GM12878 (cell line): Measurements from ENCODE around the gene LRRTM1. TPM values are rescaled to one million over a fixed set of nuclear protein-coding genes. Genes with fewer than 3 reads are reported as not detected.

Experiments
- ATAC-seq: fragments of 200-7000 bp; cut with Tn5 transposase; 3 replicates; pipeline ENCODE4 v1.9.1; 2020; ENCODE audit warnings: mild to moderate bottlenecking, moderate library complexity
- BruUV-seq: library from RNA; stranded (reverse); fragments of 400-500 nt; replicated peaks from 2 replicates; lab custom pipeline; 2021; lab: Mats Ljungman, UMichigan
- CTCF ChIA-PET: fragments of 300-600 bp; sonication (Branson Sonifier 250); formaldehyde crosslinking; extraction: SDS; loops from one replicate; lab custom pipeline; 2021; ENCODE audit warnings: inconsistent platforms; lab: Yijun Ruan, JAX
- POLR2A ChIA-PET: fragments of 350-600 bp; formaldehyde crosslinking; extraction: SDS; loops from one replicate; lab custom pipeline; 2021; ENCODE audit warnings: inconsistent platforms; lab: Charles Lee
- RAD21 ChIA-PET: fragments of 300-600 bp; sonication (Branson Sonifier 250); formaldehyde crosslinking; loops from one replicate; lab custom pipeline; 2023; ENCODE audit warnings: antibody characterized with exemption; ENCODE audit not compliant: unreplicated experiment; lab: Charles Lee
- SMC1A ChIA-PET: fragments of 300-600 bp; sonication (Branson Sonifier 250); formaldehyde crosslinking; loops from one replicate; lab custom pipeline; 2023; ENCODE audit not compliant: unreplicated experiment, uncharacterized antibody; lab: Charles Lee
- DNase-seq: peaks from one replicate; pipeline ENCODE4 v3.0.0-alpha.2; 2011; ENCODE audit warnings: low read depth, low spot score
- FAIRE-seq: peaks from 3 replicates; lab custom pipeline; 2011; peaks lifted over from hg19 to GRCh38; lab: Jason Lieb, UNC
- H2AFZ ChIP-seq: 2 replicates; pipeline ENCODE4 v1.6.0; 2011; ENCODE audit warnings: low read depth, low read length, control low read depth; ENCODE audit not compliant: control insufficient read depth
- H3K27ac ChIP-seq: 2 replicates; pipeline ENCODE4 v1.5.1; 2011; ENCODE audit warnings: control low read depth; ENCODE audit not compliant: control insufficient read depth, insufficient read depth
- H3K27me3 ChIP-seq, 2 experiments: replicated peaks in 1 of 2; 2 replicates each; pipeline versions ENCODE4 v1.6.0 to v1.6.1; 2011; ENCODE audit warnings: low read length in 1 of 2; ENCODE audit not compliant: control insufficient read depth in 2 of 2, insufficient read depth in 2 of 2
- H3K36me3 ChIP-seq, 2 experiments: 2 replicates each; pipeline ENCODE4 v1.5.1; 2011; ENCODE audit warnings: low read length in 1 of 2; ENCODE audit not compliant: control insufficient read depth in 2 of 2, insufficient read depth in 2 of 2
- H3K4me1 ChIP-seq: 2 replicates; pipeline ENCODE4 v1.6.1; 2011; ENCODE audit warnings: mild to moderate bottlenecking, low read length, moderate library complexity, mixed read lengths; ENCODE audit not compliant: control insufficient read depth, insufficient read depth
- H3K4me2 ChIP-seq: 2 replicates; pipeline ENCODE4 v1.6.0; 2011; ENCODE audit warnings: control low read depth; ENCODE audit not compliant: control insufficient read depth, insufficient read depth
- H3K4me3 ChIP-seq: fragments of 200-600 bp; sonication (generic); 2 replicates; pipeline ENCODE4 v1.5.1; 2016
- H3K79me2 ChIP-seq: 2 replicates; pipeline ENCODE4 v1.6.0; 2011; ENCODE audit warnings: low read length; ENCODE audit not compliant: control insufficient read depth, insufficient read depth
- H3K9ac ChIP-seq: 2 replicates; pipeline ENCODE4 v1.8.0; 2011; ENCODE audit warnings: low read length, control low read depth, mixed read lengths; ENCODE audit not compliant: control insufficient read depth, insufficient read depth
- H3K9me3 ChIP-seq: replicated peaks from 3 replicates; pipeline ENCODE4 v1.5.1; 2011; ENCODE audit warnings: mild to moderate bottlenecking, low read length; ENCODE audit not compliant: control insufficient read depth, insufficient read depth
- H4K20me1 ChIP-seq: 2 replicates; pipeline ENCODE4 v1.6.0; 2011; ENCODE audit not compliant: control insufficient read depth, insufficient read depth
- ATF7 ChIP-seq: fragments of 450-650 bp; IDR thresholded peaks from 2 replicates; pipeline ENCODE4 v1.6.1; 2016; ENCODE audit warnings: low read depth, mild to moderate bottlenecking
- BRCA1 ChIP-seq: IDR thresholded peaks from 2 replicates; pipeline ENCODE4 v1.6.1; 2011; ENCODE audit warnings: low read depth, low read length, improper control_type of control experiment
- CBX5 ChIP-seq: sonication (generic); IDR thresholded peaks from 2 replicates; pipeline ENCODE4 v1.6.1; 2016; ENCODE audit warnings: low read depth, moderate library complexity, mild to moderate bottlenecking, inconsistent platforms
- KAT2A ChIP-seq: conservative IDR thresholded peaks from 2 replicates; pipeline ENCODE4 v1.6.1; 2011; ENCODE audit warnings: low read depth, low read length; ENCODE audit not compliant: control insufficient read depth
- MEF2B ChIP-seq: fragments of 450-650 bp; IDR thresholded peaks from 2 replicates; pipeline ENCODE4 v1.6.1; 2018; ENCODE audit warnings: mild to moderate bottlenecking, moderate library complexity; ENCODE audit not compliant: partially characterized antibody, poor library complexity, severe bottlenecking
- NR2F1 ChIP-seq: fragments of 450-650 bp; conservative IDR thresholded peaks from 2 replicates; pipeline ENCODE4 v1.6.1; 2017; ENCODE audit warnings: mild to moderate bottlenecking
- PML ChIP-seq: IDR thresholded peaks from 2 replicates; pipeline ENCODE4 v1.6.1; 2012; ENCODE audit warnings: low read length, inconsistent platforms
- RELA ChIP-seq: fragments of 450-650 bp; IDR thresholded peaks from 2 replicates; pipeline ENCODE4 v1.8.0; 2014; ENCODE audit warnings: borderline replicate concordance; ENCODE audit not compliant: partially characterized antibody
- RUNX3 ChIP-seq: IDR thresholded peaks from 2 replicates; pipeline ENCODE4 v1.6.1; 2012; ENCODE audit warnings: low read length, inconsistent platforms
- SIX5 ChIP-seq: IDR thresholded peaks from 2 replicates; pipeline ENCODE4 v1.6.1; 2011; ENCODE audit warnings: mild to moderate bottlenecking, low read depth, low read length, moderate library complexity; ENCODE audit not compliant: severe bottlenecking
- SMC3 ChIP-seq: IDR thresholded peaks from 2 replicates; pipeline ENCODE4 v1.6.1; 2011; ENCODE audit warnings: low read length, improper control_type of control experiment, borderline replicate concordance
- TBL1XR1 ChIP-seq: IDR thresholded peaks from 2 replicates; pipeline ENCODE4 v1.6.1; 2012; ENCODE audit warnings: low read depth, low read length, improper control_type of control experiment
- TCF12 ChIP-seq: IDR thresholded peaks from 2 replicates; pipeline ENCODE4 v1.6.1; 2011; ENCODE audit warnings: low read depth, mild to moderate bottlenecking, low read length
- ZBTB4 ChIP-seq: fragments of 450-650 bp; formaldehyde crosslinking; IDR thresholded peaks from 2 replicates; pipeline ENCODE4 v1.4.0; 2022; ENCODE audit warnings: mild to moderate bottlenecking, moderate library complexity
- ZNF24 ChIP-seq: fragments of 450-650 bp; IDR thresholded peaks from 2 replicates; pipeline ENCODE4 v1.6.1; 2017; ENCODE audit warnings: antibody characterized with exemption, mild to moderate bottlenecking
- in situ Hi-C: fragments of 300-500 bp; cut with MboI; formaldehyde crosslinking; loops from 9 replicates; pipeline ENCODE4 v1.14.3; 2018; ENCODE audit warnings: mixed read lengths
- intact Hi-C: fragments of 100-400 bp; cut with micrococcal nuclease; formaldehyde crosslinking; loops from one replicate; pipeline ENCODE4 v1.14.2; 2022; ENCODE audit not compliant: unreplicated experiment
- polyA plus RNA-seq, 11 experiments: library from polyadenylated mRNA; depleted of rRNA in 4 of 11; unstranded in 6 of 11; stranded (reverse) in 5 of 11; fragments of >200 nt; fragmentation: Nextera tagmentation in 4 of 11; fragmentation: Illumina TruSeq in 1 of 11; extraction: Ambion mirVana in 4 of 11; extraction: Trizol in 1 of 11; gene quantifications; 1 replicate in 1 of 11; 2 replicates in 10 of 11; pipeline versions ENCODE4 v1.2.1 to v1.2.3, GENCODE V29; 2011 to 2016; ENCODE audit warnings: inconsistent platforms in 2 of 11, missing spikeins in 2 of 11, low read depth in 1 of 11
- total RNA-seq, 4 experiments: library from RNA; depleted of rRNA in 3 of 4; stranded (reverse); fragments of >200 nt in 3 of 4; fragmentation: Illumina TruSeq in 1 of 4; extraction: Trizol in 1 of 4; gene quantifications; 2 replicates each; pipeline versions ENCODE4 v1.2.1 to v1.2.3, GENCODE V29; 2013 to 2021
- TF ChIP-seq, protein P1 (sequence below): fragments of 450-650 bp; IDR thresholded peaks from 2 replicates; pipeline ENCODE4 v1.6.1; 2017; ENCODE audit warnings: mild to moderate bottlenecking, moderate library complexity

Gene LRRTM1
- total and polyA plus RNA-seq, 10 of the 15 experiments (the other 5 are each of a cell fraction or from before 2014, with no cell fraction given) = not detected

- no peaks in the 10 kb centered on the region for H4K20me1 ChIP-seq
- no peak overlapping the region for H3K4me3 ChIP-seq
- ATAC-seq (no peak), DNase-seq (no peak), FAIRE-seq (no peak)
- POLR2A ChIA-PET = no interaction called here
- H3K9me3 ChIP-seq = no peaks in the 10 kb centered on the region
- in situ Hi-C loops (no loop called here), intact Hi-C loops (no loop called here)
- no peak overlapping the region for H3K9ac ChIP-seq
- H3K4me1 ChIP-seq = no peaks in the 10 kb centered on the region
- H3K27ac ChIP-seq = no peak overlapping the region
- SMC1A ChIA-PET = interaction anchor here (0.7 to 2.3 kb wide), 6 partner anchors 10 to 150 kb away, joined by 3 to 12 read pairs (median 4); no protein-coding TSS in a partner anchor
- no peak overlapping the region for H2AFZ ChIP-seq
- no peaks in the 10 kb centered on the region for H3K79me2 ChIP-seq
- H3K36me3 ChIP-seq = no peaks in the 10 kb centered on the region
- H3K27me3 ChIP-seq = no peaks in the 10 kb centered on the region
- RAD21 ChIA-PET = no interaction called here
- H3K4me2 ChIP-seq = no peak overlapping the region
- BruUV-seq = no TSS peak
- CTCF ChIA-PET = interaction anchor here (0.9 to 2.1 kb wide), 6 partner anchors 10 to 150 kb away, joined by 3 to 14 read pairs (median 4); no protein-coding TSS in a partner anchor
- TF ChIP-seq MEF2B (no peak), BRCA1 (no peak), CBX5 (no peak), KAT2A (no peak), ZNF24 (no peak), SIX5 (no peak), PML (no peak), TCF12 (no peak), RUNX3 (no peak), SMC3 (no peak), RELA (no peak), NR2F1 (no peak), ZBTB4 (no peak), TBL1XR1 (no peak), ATF7 (no peak)
- TF ChIP-seq, protein P1, sequence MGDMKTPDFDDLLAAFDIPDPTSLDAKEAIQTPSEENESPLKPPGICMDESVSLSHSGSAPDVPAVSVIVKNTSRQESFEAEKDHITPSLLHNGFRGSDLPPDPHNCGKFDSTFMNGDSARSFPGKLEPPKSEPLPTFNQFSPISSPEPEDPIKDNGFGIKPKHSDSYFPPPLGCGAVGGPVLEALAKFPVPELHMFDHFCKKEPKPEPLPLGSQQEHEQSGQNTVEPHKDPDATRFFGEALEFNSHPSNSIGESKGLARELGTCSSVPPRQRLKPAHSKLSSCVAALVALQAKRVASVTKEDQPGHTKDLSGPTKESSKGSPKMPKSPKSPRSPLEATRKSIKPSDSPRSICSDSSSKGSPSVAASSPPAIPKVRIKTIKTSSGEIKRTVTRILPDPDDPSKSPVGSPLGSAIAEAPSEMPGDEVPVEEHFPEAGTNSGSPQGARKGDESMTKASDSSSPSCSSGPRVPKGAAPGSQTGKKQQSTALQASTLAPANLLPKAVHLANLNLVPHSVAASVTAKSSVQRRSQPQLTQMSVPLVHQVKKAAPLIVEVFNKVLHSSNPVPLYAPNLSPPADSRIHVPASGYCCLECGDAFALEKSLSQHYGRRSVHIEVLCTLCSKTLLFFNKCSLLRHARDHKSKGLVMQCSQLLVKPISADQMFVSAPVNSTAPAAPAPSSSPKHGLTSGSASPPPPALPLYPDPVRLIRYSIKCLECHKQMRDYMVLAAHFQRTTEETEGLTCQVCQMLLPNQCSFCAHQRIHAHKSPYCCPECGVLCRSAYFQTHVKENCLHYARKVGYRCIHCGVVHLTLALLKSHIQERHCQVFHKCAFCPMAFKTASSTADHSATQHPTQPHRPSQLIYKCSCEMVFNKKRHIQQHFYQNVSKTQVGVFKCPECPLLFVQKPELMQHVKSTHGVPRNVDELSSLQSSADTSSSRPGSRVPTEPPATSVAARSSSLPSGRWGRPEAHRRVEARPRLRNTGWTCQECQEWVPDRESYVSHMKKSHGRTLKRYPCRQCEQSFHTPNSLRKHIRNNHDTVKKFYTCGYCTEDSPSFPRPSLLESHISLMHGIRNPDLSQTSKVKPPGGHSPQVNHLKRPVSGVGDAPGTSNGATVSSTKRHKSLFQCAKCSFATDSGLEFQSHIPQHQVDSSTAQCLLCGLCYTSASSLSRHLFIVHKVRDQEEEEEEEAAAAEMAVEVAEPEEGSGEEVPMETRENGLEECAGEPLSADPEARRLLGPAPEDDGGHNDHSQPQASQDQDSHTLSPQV = no peak
These were observed 44.4 kb upstream of the LRRTM1 start for GRCh38 chr2:80348953-80349352.
